HEK293 (cell line): ENCODE measurements around the gene BCL2.

Source experiments
- OVOL3 ChIP-seq: fragments of 450-650 bp; formaldehyde crosslinking; IDR thresholded peaks from 2 replicates; pipeline ENCODE4 v1.5.1; 2016; ENCODE audit warnings: missing biosample characterization, missing genetic modification characterization
- YY1 ChIP-seq: fragments of 450-650 bp; formaldehyde crosslinking; IDR thresholded peaks from 2 replicates; pipeline ENCODE4 v1.5.1; 2018; ENCODE audit warnings: missing biosample characterization, missing genetic modification characterization
- ZNF223 ChIP-seq: fragments of 450-650 bp; formaldehyde crosslinking; IDR thresholded peaks from 2 replicates; pipeline ENCODE4 v1.5.1; 2016; ENCODE audit warnings: missing biosample characterization, missing genetic modification characterization
- TF ChIP-seq, protein P1 (sequence below): fragments of 450-650 bp; formaldehyde crosslinking; IDR thresholded peaks from 2 replicates; pipeline ENCODE4 v1.5.1; 2016; ENCODE audit warnings: missing biosample characterization, missing genetic modification characterization
- TF ChIP-seq, protein P2 (sequence below): fragments of 450-650 bp; formaldehyde crosslinking; IDR thresholded peaks from 2 replicates; pipeline ENCODE4 v1.5.1; 2016; ENCODE audit warnings: missing biosample characterization, missing genetic modification characterization
- TF ChIP-seq, protein P3 (sequence below): fragments of 450-650 bp; formaldehyde crosslinking; IDR thresholded peaks from 2 replicates; pipeline ENCODE4 v1.5.1; 2016; ENCODE audit warnings: missing biosample characterization, missing genetic modification characterization

DNA sequence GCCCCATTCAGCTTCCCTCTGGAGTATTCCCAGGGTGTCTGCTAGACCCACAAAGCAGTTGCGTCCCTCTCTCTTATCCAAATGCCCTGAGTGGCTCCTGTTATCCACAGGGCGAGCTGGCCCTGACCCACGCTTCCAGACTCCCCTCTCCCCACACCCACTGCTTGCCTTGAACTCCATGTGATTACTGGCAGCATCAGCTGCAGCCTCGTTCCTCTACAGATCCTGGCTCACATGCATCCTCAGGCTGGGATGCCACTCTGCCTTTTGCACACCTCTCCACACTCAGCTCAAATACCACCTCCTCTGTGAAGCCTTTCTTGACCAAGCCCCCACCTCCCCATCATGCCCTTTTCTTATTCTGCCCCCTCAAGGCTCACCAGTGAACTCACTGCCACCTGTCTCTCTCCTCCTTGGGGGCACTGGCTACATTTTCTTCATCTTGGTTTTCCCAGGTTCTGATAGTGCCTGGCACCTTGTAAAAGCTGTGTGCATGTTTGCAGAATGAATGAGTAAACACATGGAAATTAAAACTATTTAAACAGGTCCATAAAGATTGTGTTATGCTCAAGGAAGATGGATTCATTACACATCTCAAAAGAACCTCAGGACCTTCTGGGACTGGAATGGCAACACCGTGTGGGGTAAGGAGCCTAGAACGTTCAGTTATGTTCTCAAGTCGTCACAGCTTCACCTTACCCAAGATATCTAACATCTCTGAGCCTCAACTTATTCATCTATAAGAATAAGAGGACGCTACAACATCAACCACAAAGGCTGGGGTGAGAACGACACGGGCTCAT, 165.0 kb downstream of the BCL2 start:
- no peak for TF ChIP-seq ZNF223 (tag by site-specific recombination)
- TF ChIP-seq, protein P1, sequence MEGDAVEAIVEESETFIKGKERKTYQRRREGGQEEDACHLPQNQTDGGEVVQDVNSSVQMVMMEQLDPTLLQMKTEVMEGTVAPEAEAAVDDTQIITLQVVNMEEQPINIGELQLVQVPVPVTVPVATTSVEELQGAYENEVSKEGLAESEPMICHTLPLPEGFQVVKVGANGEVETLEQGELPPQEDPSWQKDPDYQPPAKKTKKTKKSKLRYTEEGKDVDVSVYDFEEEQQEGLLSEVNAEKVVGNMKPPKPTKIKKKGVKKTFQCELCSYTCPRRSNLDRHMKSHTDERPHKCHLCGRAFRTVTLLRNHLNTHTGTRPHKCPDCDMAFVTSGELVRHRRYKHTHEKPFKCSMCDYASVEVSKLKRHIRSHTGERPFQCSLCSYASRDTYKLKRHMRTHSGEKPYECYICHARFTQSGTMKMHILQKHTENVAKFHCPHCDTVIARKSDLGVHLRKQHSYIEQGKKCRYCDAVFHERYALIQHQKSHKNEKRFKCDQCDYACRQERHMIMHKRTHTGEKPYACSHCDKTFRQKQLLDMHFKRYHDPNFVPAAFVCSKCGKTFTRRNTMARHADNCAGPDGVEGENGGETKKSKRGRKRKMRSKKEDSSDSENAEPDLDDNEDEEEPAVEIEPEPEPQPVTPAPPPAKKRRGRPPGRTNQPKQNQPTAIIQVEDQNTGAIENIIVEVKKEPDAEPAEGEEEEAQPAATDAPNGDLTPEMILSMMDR (tag by site-specific recombination) = no peak
- TF ChIP-seq OVOL3 = no peak
- TF ChIP-seq, protein P2, sequence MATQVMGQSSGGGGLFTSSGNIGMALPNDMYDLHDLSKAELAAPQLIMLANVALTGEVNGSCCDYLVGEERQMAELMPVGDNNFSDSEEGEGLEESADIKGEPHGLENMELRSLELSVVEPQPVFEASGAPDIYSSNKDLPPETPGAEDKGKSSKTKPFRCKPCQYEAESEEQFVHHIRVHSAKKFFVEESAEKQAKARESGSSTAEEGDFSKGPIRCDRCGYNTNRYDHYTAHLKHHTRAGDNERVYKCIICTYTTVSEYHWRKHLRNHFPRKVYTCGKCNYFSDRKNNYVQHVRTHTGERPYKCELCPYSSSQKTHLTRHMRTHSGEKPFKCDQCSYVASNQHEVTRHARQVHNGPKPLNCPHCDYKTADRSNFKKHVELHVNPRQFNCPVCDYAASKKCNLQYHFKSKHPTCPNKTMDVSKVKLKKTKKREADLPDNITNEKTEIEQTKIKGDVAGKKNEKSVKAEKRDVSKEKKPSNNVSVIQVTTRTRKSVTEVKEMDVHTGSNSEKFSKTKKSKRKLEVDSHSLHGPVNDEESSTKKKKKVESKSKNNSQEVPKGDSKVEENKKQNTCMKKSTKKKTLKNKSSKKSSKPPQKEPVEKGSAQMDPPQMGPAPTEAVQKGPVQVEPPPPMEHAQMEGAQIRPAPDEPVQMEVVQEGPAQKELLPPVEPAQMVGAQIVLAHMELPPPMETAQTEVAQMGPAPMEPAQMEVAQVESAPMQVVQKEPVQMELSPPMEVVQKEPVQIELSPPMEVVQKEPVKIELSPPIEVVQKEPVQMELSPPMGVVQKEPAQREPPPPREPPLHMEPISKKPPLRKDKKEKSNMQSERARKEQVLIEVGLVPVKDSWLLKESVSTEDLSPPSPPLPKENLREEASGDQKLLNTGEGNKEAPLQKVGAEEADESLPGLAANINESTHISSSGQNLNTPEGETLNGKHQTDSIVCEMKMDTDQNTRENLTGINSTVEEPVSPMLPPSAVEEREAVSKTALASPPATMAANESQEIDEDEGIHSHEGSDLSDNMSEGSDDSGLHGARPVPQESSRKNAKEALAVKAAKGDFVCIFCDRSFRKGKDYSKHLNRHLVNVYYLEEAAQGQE (tag by site-specific recombination) = no peak
- TF ChIP-seq, protein P3, sequence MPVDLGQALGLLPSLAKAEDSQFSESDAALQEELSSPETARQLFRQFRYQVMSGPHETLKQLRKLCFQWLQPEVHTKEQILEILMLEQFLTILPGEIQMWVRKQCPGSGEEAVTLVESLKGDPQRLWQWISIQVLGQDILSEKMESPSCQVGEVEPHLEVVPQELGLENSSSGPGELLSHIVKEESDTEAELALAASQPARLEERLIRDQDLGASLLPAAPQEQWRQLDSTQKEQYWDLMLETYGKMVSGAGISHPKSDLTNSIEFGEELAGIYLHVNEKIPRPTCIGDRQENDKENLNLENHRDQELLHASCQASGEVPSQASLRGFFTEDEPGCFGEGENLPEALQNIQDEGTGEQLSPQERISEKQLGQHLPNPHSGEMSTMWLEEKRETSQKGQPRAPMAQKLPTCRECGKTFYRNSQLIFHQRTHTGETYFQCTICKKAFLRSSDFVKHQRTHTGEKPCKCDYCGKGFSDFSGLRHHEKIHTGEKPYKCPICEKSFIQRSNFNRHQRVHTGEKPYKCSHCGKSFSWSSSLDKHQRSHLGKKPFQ (tag by site-specific recombination) = no peak
- TF ChIP-seq YY1 (tag by site-specific recombination) = no peak
